Glutamatergic neuron (in vitro differentiated cells): ENCODE measurements around the gene GLI3. TPM values are rescaled to one million over a fixed set of nuclear protein-coding genes. Genes with fewer than 3 reads are reported as not detected.

Experiments used
- DNase-seq: peaks from one replicate; pipeline ENCODE4 v3.0.0; 2022
- H3K27ac Mint-ChIP-seq: one replicate; pipeline ENCODE4 v1.8.0; 2020; ENCODE audit warnings: mild to moderate bottlenecking, mixed read lengths, inconsistent platforms; ENCODE audit not compliant: unreplicated experiment
- H3K27me3 Mint-ChIP-seq: one replicate; pipeline ENCODE4 v1.8.0; 2020; ENCODE audit warnings: mild to moderate bottlenecking, moderate library complexity, mixed read lengths, inconsistent platforms; ENCODE audit not compliant: unreplicated experiment
- H3K36me3 Mint-ChIP-seq: one replicate; pipeline ENCODE4 v1.8.0; 2020; ENCODE audit warnings: mild to moderate bottlenecking, mixed read lengths, inconsistent platforms; ENCODE audit not compliant: unreplicated experiment
- H3K4me1 Mint-ChIP-seq: one replicate; pipeline ENCODE4 v1.8.0; 2020; ENCODE audit warnings: mild to moderate bottlenecking, low read depth, mixed read lengths, inconsistent platforms; ENCODE audit not compliant: unreplicated experiment
- H3K4me3 Mint-ChIP-seq: one replicate; pipeline ENCODE4 v1.8.0; 2020; ENCODE audit warnings: mild to moderate bottlenecking, mixed read lengths, inconsistent platforms; ENCODE audit not compliant: unreplicated experiment
- H3K9me3 Mint-ChIP-seq: one replicate; pipeline ENCODE4 v1.8.0; 2020; ENCODE audit warnings: mild to moderate bottlenecking, moderate library complexity, mixed read lengths, inconsistent platforms; ENCODE audit not compliant: unreplicated experiment
- total RNA-seq: library from RNA; stranded (reverse); fragmentation: NEBNext Ultra II Directional; extraction: Animal tissue kit (Norgen Biotek cat#: 25700); gene quantifications from one replicate; pipeline ENCODE4 v1.2.1, GENCODE V29; 2021; ENCODE audit not compliant: unreplicated experiment
- TF ChIP-seq, protein P1 (sequence below): fragments of 200-600 bp; sonication (generic); IDR thresholded peaks from one replicate; pipeline ENCODE4 v1.5.0; 2021; ENCODE audit not compliant: partially characterized antibody, unreplicated experiment

GLI3 gene
- total RNA-seq, 1 donor from 2014 or later, result 2.9 TPM

DNA sequence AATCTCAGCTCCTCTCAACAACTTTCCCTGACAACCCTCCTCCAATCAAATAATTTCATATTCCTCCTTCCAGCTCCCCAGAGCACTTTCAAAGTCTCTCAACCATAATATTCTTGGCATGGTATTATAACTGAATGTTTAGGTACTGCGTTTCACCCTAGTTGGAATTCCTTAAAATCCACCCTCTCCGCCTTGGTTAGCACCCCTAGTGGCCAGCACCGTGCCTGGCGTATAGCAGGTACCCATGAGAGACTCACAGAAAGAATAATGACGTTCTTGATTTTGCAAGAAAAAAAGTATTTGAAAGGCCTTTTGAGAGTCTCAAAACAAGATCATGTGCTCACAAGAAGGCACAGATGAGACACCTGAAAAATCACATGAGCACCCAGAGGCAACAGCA is 50.9 kb downstream of the GLI3 start:
- DNase-seq, result peak; percentile 59
- H3K36me3 Mint-ChIP-seq, result no peaks in the 10 kb centered on the region
- H3K27me3 Mint-ChIP-seq, result peaks cover 4% of the 10 kb centered on the region
- peaks cover 5% of the 10 kb centered on the region for H3K9me3 Mint-ChIP-seq
- no peak overlapping the region for H3K27ac Mint-ChIP-seq
- H3K4me3 Mint-ChIP-seq, result no peak overlapping the region
- H3K4me1 Mint-ChIP-seq, result no peaks in the 10 kb centered on the region
- TF ChIP-seq, protein P1, sequence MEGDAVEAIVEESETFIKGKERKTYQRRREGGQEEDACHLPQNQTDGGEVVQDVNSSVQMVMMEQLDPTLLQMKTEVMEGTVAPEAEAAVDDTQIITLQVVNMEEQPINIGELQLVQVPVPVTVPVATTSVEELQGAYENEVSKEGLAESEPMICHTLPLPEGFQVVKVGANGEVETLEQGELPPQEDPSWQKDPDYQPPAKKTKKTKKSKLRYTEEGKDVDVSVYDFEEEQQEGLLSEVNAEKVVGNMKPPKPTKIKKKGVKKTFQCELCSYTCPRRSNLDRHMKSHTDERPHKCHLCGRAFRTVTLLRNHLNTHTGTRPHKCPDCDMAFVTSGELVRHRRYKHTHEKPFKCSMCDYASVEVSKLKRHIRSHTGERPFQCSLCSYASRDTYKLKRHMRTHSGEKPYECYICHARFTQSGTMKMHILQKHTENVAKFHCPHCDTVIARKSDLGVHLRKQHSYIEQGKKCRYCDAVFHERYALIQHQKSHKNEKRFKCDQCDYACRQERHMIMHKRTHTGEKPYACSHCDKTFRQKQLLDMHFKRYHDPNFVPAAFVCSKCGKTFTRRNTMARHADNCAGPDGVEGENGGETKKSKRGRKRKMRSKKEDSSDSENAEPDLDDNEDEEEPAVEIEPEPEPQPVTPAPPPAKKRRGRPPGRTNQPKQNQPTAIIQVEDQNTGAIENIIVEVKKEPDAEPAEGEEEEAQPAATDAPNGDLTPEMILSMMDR, result peak; percentile 81

DNA sequence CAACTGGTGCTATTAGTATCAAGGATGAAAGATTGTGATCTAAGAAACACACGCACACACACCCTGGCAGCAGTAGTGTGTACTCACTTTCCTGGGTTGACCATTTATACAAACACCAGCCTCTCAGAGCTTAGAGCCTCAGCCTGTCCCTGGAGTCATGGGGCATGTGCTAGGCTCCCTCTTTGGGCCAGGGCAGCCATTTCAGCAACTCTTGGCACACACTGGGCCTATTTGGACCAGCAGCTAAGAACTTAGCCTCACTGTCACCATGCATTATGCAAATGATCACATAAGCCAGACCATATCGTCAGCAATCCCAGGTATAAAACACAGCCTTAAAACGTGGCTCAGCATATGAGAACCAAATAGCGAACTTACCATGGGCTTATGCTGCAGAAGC is 51.3 kb downstream of the GLI3 start:
- Mint-ChIP-seq H3K4me3 (no peak overlapping the region), H3K36me3 (no peaks in the 10 kb centered on the region), H3K27ac (no peak overlapping the region), H3K27me3 (peaks cover 4% of the 10 kb centered on the region), H3K4me1 (no peaks in the 10 kb centered on the region), H3K9me3 (peaks cover 5% of the 10 kb centered on the region)
- TF ChIP-seq, protein P1, result no peak
- DNase-seq, result no peak

DNA sequence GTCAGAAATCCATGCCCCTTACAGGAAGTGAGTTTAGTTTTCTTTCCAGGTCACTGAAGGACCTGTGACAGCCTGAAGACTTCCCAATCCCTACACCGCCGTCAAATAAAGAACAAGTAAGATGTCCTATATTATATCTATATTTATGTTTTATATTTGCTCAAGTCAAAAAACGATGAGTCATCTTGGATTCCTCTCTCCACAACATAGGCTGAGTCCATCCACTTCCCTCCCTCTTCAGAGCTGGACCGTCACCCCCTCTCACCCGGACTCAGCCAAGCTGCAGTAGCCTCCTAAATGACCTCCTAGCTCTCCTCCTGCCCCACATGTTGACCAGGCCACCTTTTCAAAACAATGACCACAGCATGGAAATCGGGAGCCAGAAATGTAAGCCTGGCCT is 53.5 kb downstream of the GLI3 start:
- no peak overlapping the region for H3K4me3 Mint-ChIP-seq
- H3K9me3 Mint-ChIP-seq, result peaks cover 5% of the 10 kb centered on the region
- H3K36me3 Mint-ChIP-seq, result no peaks in the 10 kb centered on the region
- no peak overlapping the region for H3K27ac Mint-ChIP-seq
- TF ChIP-seq, protein P1, result no peak
- no peaks in the 10 kb centered on the region for H3K4me1 Mint-ChIP-seq
- no peak for DNase-seq
- H3K27me3 Mint-ChIP-seq, result peaks cover 4% of the 10 kb centered on the region

- H3K27ac Mint-ChIP-seq, result no peak overlapping the region
- peaks cover 7% of the 10 kb centered on the region for H3K27me3 Mint-ChIP-seq
- H3K4me1 Mint-ChIP-seq, result no peaks in the 10 kb centered on the region
- H3K4me3 Mint-ChIP-seq, result no peak overlapping the region
- H3K36me3 Mint-ChIP-seq, result no peaks in the 10 kb centered on the region
- no peak for DNase-seq
- TF ChIP-seq, protein P1, result no peak
- H3K9me3 Mint-ChIP-seq, result peaks cover 8% of the 10 kb centered on the region
Observed at GRCh38 chr7:42181566-42181965, 55.4 kb downstream of the GLI3 start.

DNA sequence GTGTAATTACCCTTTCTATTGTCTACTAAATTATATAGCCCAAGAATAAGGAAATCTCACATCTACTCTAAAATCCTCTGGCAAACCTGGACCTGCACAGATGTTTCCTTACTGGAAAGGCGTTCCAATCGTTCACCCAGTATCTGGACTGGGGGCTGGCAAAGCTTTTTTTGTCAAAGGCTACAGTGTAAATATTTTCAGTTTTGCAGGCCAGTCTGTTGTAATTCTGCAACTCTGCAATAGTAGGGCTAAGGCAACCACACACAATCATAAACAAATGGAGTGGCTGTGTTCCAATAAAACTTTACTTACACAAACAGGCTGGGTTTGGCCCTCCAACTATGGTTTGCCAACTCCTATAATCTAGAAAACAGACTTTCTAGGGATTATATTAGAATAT is 56.2 kb downstream of the GLI3 start:
- TF ChIP-seq, protein P1, result no peak
- Mint-ChIP-seq H3K4me1 (no peaks in the 10 kb centered on the region), H3K27ac (no peak overlapping the region), H3K36me3 (no peaks in the 10 kb centered on the region), H3K9me3 (peaks cover 7% of the 10 kb centered on the region), H3K27me3 (peaks cover 5% of the 10 kb centered on the region), H3K4me3 (no peak overlapping the region)
- DNase-seq, result no peak
